HPDE6-E6E7 (cell line): ENCODE measurements around the gene UBE2S.
A peak's percentile ranks its signal among the peaks of the same experiment; 100 is the strongest.
"Not testable (repeated sequence)": the region's sequence is repeated elsewhere in the genome, so short reads cannot be mapped to it uniquely, and the experiment has no call there.

Source experiments
- DNase-seq: peaks from one replicate; pipeline ENCODE4 v3.0.0; 2011; ENCODE audit warnings: missing footprints; ENCODE audit errors: extremely low spot score

Gene UBE2S

GRCh38 chr19:55440411-55441105 is 33.0 kb upstream of the UBE2S start:
- no peak for DNase-seq

- no peak for DNase-seq
Observed at GRCh38 chr19:55439052-55439451, 31.5 kb upstream of the UBE2S start.

GRCh38 chr19:55437410-55437809 is 29.8 kb upstream of the UBE2S start:
- DNase-seq, result peak; percentile 74

GRCh38 chr19:55436847-55437246 is 29.3 kb upstream of the UBE2S start:
- no peak for DNase-seq

GRCh38 chr19:55435020-55435419 is 27.4 kb upstream of the UBE2S start:
- no peak for DNase-seq

- DNase-seq, result no peak
Observed at GRCh38 chr19:55434356-55434919, 26.9 kb upstream of the UBE2S start.

- DNase-seq, result no peak
Observed at GRCh38 chr19:55433292-55433691, 25.7 kb upstream of the UBE2S start.

GRCh38 chr19:55432241-55432959 is 24.8 kb upstream of the UBE2S start:
- DNase-seq, result no peak

- DNase-seq, result no peak
Observed at GRCh38 chr19:55431183-55431582, 23.6 kb upstream of the UBE2S start.

- no peak for DNase-seq
Observed at GRCh38 chr19:55426042-55426441, 18.5 kb upstream of the UBE2S start.

- DNase-seq, result no peak
Observed at GRCh38 chr19:55424518-55424917, 16.9 kb upstream of the UBE2S start.

- DNase-seq, result no peak
Observed at GRCh38 chr19:55423225-55424005, 15.8 kb upstream of the UBE2S start.

GRCh38 chr19:55421281-55421680 is 13.7 kb upstream of the UBE2S start:
- not testable (repeated sequence) for DNase-seq

GRCh38 chr19:55419624-55420236 is 12.1 kb upstream of the UBE2S start:
- no peak for DNase-seq

GRCh38 chr19:55419103-55419502 is 11.5 kb upstream of the UBE2S start:
- no peak for DNase-seq

GRCh38 chr19:55418185-55418584 is 10.6 kb upstream of the UBE2S start:
- peak; percentile 62 for DNase-seq

- no peak for DNase-seq
Observed at GRCh38 chr19:55410168-55410567, 2.6 kb upstream of the UBE2S start.

GRCh38 chr19:55409179-55409578 is 1.6 kb upstream of the UBE2S start:
- not testable (repeated sequence) for DNase-seq

GRCh38 chr19:55408533-55408872 is 915 bp upstream of the UBE2S start:
- DNase-seq, result no peak

- DNase-seq, result peak; percentile 100
Observed at GRCh38 chr19:55407800-55408532, 378 bp upstream of the UBE2S start.

GRCh38 chr19:55406826-55407549 is 600 bp downstream of the UBE2S start:
- DNase-seq, result peak; percentile 25
